ENCODE data around the gene TSPAN13. TPM values are rescaled to one million over a fixed set of nuclear protein-coding genes. Genes with fewer than 3 reads are reported as not detected.

Gene TSPAN13
- total and polyA plus RNA-seq, 2 of the 4 experiments (the other 2 are of a cell fraction) = 3.0 to 5.0 TPM

DNA sequence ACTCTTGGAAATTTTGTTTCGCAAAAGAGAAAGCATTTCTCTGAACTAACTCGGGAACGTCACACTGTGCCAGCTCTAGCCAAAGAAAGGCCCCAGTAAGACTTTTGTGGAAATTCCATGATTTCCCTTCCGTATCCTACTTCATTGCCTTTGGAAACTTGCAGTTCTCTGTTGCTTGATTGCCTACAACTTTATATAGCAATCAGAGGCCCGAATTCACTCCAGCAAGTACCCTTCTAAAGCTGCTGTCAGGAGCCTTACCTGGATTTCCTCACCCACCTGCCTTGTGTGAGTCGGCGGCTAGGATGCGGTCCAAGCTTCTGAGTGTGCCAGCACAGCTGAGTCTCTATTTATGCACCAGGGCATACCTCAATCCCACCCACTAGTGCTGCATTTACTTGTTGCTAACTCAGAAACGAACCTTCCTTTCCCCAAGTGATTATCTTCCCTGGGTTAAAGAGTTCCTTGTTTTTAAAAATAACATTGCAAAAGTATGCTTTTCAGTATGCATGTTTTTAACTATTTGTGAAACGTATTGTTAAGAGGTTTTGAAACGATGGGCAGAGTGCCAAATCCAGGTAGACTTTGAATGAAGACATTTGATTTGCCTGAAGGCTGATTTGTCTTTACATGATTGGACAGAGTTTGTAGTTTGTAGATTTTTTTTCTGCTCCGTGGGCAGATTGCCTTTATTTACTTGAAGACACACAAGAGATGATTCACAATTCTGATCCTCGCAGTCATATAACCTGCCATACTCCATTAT, 51.3 kb downstream of the TSPAN13 start, which contains the start of gene AGR2 (continued):
- no peak for TF ChIP-seq SMC3 (IDR thresholded peaks at IDR 0.05; ENCODE audit: low read depth, low read length)

DNA sequence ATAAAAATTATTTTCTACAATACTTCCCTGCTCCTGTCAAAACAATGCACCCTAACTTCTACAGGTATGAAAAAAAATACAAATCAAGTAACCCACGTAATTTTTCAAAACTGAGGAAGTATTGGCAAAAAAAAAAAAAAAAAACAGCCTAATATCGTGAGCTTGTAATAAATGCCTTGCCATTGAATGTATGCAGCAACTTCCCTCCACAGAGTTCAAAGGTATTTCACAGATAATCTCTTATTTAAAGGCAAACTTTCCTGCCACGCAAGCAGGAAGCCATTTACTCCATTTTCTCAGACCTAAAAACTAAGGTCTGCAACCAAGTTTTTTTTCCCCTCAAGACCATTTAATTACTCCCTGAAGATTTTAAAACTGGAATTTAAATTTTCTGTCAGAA, 51.9 kb downstream of the TSPAN13 start:
- Histone ChIP-seq H3K4ac (ENCODE audit: low read depth, low read length) (no peak overlapping the region), H3K27me3 (ENCODE audit: control insufficient read depth, insufficient read depth, low read length) (no peaks in the 10 kb centered on the region), H4K91ac (ENCODE audit: insufficient read depth, low read depth, low read length) (no peak overlapping the region), H3K36me3 (ENCODE audit: control insufficient read depth, insufficient read depth, low read length) (no peaks in the 10 kb centered on the region), H2BK5ac (ENCODE audit: low read depth, low read length, poor library complexity, severe bottlenecking) (no peak overlapping the region), H3K56ac (ENCODE audit: extremely low read depth, insufficient read depth, low read length) (no peak overlapping the region), H4K5ac (ENCODE audit: low read depth, low read length) (no peak overlapping the region), H3K14ac (replicated peaks; ENCODE audit: low read depth, low read length) (no peak overlapping the region), H2BK15ac (ENCODE audit: low read depth, low read length) (no peak overlapping the region), H3K18ac (ENCODE audit: low read depth, low read length) (no peak overlapping the region), H3K9ac (ENCODE audit: low read depth, low read length) (no peak overlapping the region), H3K9me1 (ENCODE audit: insufficient read depth, low read length) (no peaks in the 10 kb centered on the region), H2BK20ac (ENCODE audit: low read depth, low read length) (no peak overlapping the region), H3K27ac (ENCODE audit: insufficient read depth, low read length) (no peak overlapping the region), H3K23ac (ENCODE audit: low read depth, low read length) (no peak overlapping the region), H4K20me1 (ENCODE audit: insufficient read depth, low read length) (no peaks in the 10 kb centered on the region), H2BK120ac (ENCODE audit: low read depth, low read length) (no peak overlapping the region), H2AK5ac (ENCODE audit: low read depth, low read length) (no peak overlapping the region), H2AFZ (replicated peaks; ENCODE audit: low read length, poor library complexity) (no peak overlapping the region), H2AK9ac (replicated peaks; ENCODE audit: low read depth, low read length, poor library complexity) (no peak overlapping the region), H3K4me3 (ENCODE audit: insufficient read depth, low read depth, low read length) (no peak overlapping the region), H3K79me1 (ENCODE audit: low read depth in 1 of 2, low read length in 2 of 2) (no peaks in the 10 kb centered on the region), H3K4me1 (ENCODE audit: control insufficient read depth, insufficient read depth, low read length) (no peaks in the 10 kb centered on the region; the same call in 1 of the 2 replicates), H4K8ac (ENCODE audit: low read depth in 2 of 2, low read length in 2 of 2) (no peak overlapping the region), H3K4me2 (ENCODE audit: low read depth, low read length) (no peak overlapping the region), H3K9me3 (ENCODE audit: control insufficient read depth, insufficient read depth, low read length) (no peaks in the 10 kb centered on the region)
- DNase-seq (no peak), ATAC-seq (ENCODE audit: low read depth) (no peak)
- ChIA-PET CTCF (no interaction called here), POLR2A (ENCODE audit: unreplicated experiment) (no interaction called here)
- in situ Hi-C loops (cut with MboI; ENCODE audit: low sequenced_read_pairs) (no loop called here), dilution Hi-C loops (cut with HindIII; ENCODE audit: low sequenced_read_pairs, unreplicated experiment) (no loop called here), intact Hi-C loops (cut with micrococcal nuclease) (no loop called here)
- no TSS peak for BruUV-seq (replicated peaks)
- TF ChIP-seq, protein P1, sequence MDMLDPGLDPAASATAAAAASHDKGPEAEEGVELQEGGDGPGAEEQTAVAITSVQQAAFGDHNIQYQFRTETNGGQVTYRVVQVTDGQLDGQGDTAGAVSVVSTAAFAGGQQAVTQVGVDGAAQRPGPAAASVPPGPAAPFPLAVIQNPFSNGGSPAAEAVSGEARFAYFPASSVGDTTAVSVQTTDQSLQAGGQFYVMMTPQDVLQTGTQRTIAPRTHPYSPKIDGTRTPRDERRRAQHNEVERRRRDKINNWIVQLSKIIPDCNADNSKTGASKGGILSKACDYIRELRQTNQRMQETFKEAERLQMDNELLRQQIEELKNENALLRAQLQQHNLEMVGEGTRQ (IDR thresholded peaks at IDR 0.05; ENCODE audit: low read depth, low read length) = no peak
- TF ChIP-seq MAFK (IDR thresholded peaks at IDR 0.05; ENCODE audit: low read depth, low read length) (no peak), BHLHE40 (IDR thresholded peaks at IDR 0.05; ENCODE audit: low read depth, low read length) (no peak), CEBPB (IDR thresholded peaks at IDR 0.05; ENCODE audit: low read depth, low read length) (no peak)
- no CpG with 5 or more reads among the region's 3 CpGs for WGBS, 2 experiments (ENCODE audit: extremely low coverage in 2 of 2, insufficient read length in 1 of 2)
